GM19023 (cell line): ENCODE results near the gene GNG11.

Experiments
- ATAC-seq: cut with Tn5 transposase; IDR thresholded peaks from one replicate; pipeline ENCODE4 v1.9.1; 2021; ENCODE audit warnings: mild to moderate bottlenecking, moderate library complexity; ENCODE audit not compliant: unreplicated experiment

GNG11 gene

GRCh38 chr7:93945756-93946535 is 24.4 kb downstream of the GNG11 start:
- ATAC-seq: no peak

DNA sequence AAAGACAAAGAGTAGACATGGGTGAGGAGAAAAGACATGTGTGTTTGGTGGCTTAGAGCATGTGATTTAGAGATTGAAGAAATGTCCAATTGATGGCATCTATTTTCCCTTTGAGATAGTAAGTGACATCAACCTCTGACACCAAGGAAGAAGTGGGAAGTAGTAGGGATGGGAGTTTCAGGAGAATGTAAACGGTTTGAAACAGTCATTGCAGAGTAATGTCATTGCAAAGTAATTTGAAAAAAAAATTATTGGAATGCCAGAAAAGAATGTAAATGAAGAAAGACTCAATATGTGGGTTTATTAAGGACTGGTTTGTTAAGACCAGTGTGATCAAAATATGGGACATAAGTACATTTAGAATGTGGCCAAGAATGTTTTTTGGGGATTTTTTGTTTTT is 26.6 kb downstream of the GNG11 start:
- ATAC-seq: no peak

DNA sequence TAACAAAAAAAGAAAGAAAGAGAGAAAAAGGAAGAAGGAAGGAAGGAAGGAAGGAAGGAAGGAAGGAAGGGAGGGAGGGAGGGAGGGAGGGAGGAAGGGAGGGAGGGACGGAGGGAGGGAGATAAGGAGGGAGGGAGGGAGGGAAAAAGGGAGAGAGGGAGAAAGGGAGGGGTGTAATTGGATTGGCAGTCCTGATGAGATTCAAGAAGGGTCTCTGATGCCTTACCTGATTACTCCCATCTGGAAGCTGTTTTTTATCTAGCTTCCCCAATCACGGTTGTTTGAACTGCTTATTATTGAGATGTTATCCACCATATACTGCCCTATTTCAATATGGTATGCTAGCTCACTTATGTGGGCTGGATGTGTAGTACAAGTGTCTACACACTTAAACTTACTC is 27.3 kb downstream of the GNG11 start:
- ATAC-seq: no peak

DNA sequence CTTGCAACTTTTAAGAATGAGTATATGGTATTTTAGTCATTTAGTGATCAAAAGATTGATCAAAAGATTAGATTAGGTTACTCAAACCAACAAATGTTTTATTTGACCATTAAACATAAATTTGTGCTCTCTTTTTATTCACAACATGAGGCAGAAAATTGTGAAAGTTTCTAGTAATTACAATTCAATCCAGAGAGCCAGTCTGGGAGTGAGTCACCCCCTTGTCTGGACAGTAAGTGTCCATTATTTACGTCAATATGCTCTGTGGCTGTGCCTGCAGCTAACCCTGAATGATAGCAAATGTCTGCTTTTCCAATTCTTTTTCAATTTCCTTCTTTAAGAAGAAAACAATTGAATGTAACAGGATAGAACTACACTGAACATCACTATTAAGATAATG is 27.9 kb downstream of the GNG11 start:
- ATAC-seq: no peak

GRCh38 chr7:93955304-93955703 is 33.8 kb downstream of the GNG11 start:
- peak; percentile 69 for ATAC-seq

DNA sequence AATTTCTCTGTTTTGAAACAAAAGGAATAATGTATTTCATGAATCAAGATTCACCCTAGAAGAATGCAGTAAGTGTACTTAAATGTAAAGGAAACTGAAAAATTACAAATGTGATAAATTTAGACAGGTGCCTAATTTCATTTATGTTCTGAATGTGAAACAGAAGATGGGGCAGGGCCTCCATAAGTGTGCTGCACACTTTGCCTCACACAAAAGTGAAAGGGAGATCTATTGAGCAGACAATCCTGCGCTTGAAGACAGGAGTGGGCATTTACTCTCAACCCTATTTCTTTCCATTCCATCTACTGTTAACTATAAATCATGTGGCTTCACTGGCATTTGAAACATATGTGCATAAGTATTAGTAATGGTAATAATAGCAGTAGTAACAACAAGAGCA is 36.2 kb downstream of the GNG11 start:
- ATAC-seq: no peak

DNA sequence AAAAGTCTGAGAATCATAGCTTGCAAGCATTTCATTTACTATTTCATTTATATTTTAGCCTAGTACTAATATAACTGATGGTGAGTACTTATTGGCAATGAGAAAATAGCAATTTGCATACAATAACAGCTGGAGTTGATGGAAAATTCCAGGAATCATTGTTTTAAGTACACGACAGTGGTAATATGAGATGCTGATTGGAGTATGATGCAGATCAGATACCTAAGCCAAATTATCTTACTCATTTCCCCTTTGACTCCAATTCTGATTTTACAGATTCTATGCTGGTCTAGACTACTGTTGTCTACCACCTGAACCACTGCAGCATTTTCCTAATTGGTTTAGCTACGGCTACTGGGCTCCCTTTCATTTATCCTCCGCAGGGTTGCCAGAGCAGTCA is 36.7 kb downstream of the GNG11 start:
- no peak for ATAC-seq

GRCh38 chr7:93958651-93959050 is 37.1 kb downstream of the GNG11 start:
- ATAC-seq: no peak

GRCh38 chr7:93960986-93961385 is 39.5 kb downstream of the GNG11 start:
- ATAC-seq: no peak

DNA sequence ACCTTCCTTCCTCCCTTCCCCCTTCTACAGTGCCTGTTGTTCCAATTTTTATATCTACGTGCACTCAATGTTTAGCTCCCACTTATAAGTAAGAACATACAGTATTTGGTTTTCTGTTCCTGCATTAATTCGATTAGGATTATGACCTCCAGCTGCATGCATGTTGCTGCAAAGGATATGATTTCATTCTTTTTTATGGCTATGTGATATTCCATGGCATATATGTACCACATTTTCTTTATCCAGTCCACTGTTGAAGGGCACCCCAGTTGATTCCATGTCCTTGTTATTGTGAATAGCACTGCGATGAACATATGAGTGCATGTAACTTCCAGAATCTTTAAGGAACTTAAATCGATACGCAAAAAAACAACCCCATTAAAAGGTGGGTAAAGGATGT is 42.7 kb downstream of the GNG11 start:
- ATAC-seq: no peak

DNA sequence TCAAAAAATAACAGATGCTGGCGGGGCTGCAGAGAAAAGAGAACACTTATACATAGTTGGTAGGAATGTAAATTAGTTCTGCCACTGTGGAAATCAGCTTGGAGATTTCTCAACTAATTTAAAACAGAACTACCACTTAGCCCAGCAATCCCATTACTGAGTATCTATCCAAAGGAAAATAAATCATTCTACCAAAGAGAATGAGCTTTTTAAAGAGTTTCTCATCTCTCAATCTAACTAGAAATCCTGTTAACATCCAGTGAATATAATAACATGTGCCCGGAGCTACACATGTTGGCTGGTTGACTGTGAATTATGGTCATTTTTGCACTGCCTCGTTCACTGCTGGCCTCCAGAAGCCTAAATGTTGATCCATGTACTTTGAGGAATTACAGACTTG is 43.3 kb downstream of the GNG11 start:
- no peak for ATAC-seq

GRCh38 chr7:93968911-93969620 is 47.5 kb downstream of the GNG11 start:
- no peak for ATAC-seq

DNA sequence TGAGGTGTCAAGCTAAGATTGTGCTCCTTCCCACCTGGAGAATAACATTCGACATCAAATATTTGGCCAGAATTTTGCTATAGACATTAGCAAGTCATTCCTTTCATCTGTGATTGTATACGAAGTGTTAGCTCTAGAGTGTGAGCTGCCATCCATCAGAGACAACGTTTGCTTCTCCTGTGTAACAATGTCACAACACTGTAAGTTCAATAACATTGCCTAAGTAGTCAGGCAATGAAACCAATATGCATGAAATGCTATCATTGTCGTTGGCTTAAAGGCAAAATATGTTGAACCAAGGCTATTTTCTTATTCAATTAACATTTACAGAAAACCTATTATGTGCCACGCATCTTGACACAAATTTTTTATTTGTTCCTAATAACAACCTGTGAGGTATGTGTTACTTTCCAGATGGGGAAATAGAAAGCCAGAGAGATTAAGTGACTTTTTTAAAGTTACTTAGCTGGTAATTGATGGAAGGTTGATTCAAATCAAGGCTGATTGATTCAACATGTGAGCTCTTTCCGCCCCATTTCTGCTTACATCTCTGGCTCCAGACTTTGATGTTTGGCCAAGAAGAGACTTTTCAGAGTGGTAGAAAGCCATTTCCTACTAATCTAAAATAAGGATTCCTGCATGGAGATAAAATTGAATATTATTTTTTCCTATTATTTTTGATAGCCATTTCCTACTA is 50.6 kb downstream of the GNG11 start:
- ATAC-seq: no peak

GRCh38 chr7:93973134-93973533 is 51.6 kb downstream of the GNG11 start:
- no peak for ATAC-seq

DNA sequence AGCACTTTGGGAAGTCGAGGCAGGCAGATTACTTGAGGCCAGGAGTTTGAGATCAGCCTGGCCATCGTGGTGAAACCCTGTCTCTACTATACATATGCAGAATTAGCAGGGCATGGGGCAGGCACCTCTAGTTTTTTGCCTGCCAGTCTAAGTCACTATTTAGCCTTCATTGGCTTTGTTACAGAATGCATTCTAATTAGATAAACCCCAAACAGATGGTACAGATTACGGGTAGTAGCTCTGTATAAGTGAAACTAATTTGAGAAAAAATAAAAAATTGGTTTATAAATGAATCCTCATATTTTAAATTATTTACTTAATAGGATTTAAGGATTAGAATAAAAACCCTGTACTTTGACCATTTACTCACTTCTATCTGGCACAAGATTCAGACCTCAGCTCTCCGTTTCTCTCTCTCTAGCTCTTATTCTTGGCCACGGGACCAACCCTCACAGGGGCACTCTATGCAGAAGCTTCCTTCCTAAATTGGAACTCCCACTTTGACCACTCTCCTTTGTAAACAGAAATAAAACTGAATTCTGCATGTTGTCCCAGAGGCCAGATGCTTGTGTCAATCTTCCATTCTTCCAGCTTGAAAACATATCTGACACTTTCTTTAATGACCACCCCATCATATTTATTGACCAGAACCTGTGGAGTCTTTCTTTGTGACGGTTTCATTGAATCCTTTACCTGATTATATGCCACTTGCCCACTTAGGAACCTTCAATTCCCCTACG is 55.8 kb downstream of the GNG11 start:
- no peak for ATAC-seq
